ENCODE results near the gene MYH3.

- TF ChIP-seq POLR2A (IDR thresholded peaks at IDR 0.05; ENCODE audit: low read length): no peak
- TF ChIP-seq GATA1 (IDR thresholded peaks at IDR 0.05; ENCODE audit: low read depth, low read length): no peak
These were observed 58.5 kb downstream of the MYH3 start for GRCh38 chr17:10598621-10599020.

All from erythroblast (primary cell).